AG04450 (cell line): ENCODE results near the gene LIN52. TPM values are rescaled to one million over a fixed set of nuclear protein-coding genes. Genes with fewer than 3 reads are reported as not detected.

Experiments used
- CTCF ChIA-PET: fragments of 300-600, 350-600 bp; formaldehyde crosslinking; extraction: SDS; loops from one replicate; lab custom pipeline; 2022; ENCODE audit warnings: antibody characterized with exemption, inconsistent platforms; lab: Charles Lee
- POLR2A ChIA-PET: fragments of 350-600 bp; formaldehyde crosslinking; extraction: SDS; loops from one replicate; lab custom pipeline; 2021; ENCODE audit warnings: antibody characterized with exemption, inconsistent platforms; lab: Yijun Ruan, JAX
- DNase-seq: peaks from one replicate; pipeline ENCODE4 v3.0.0-alpha.2; 2011; ENCODE audit warnings: low read depth, low spot score
- H3K27ac ChIP-seq: one replicate; pipeline ENCODE4 v1.5.1; 2012; ENCODE audit warnings: low read depth, low read length, control low read depth
- H3K27me3 ChIP-seq: one replicate; pipeline ENCODE4 v1.6.0; 2012; ENCODE audit warnings: low read length; ENCODE audit not compliant: control insufficient read depth, insufficient read depth
- H3K4me3 ChIP-seq: 2 replicates; pipeline ENCODE4 v1.5.1; 2011; ENCODE audit warnings: mild to moderate bottlenecking, low read depth, low read length, control low read depth
- H3K9me3 ChIP-seq: 2 replicates; pipeline ENCODE4 v1.5.1; 2012; ENCODE audit warnings: low read length; ENCODE audit not compliant: control insufficient read depth, insufficient read depth
- CTCF ChIP-seq: IDR thresholded peaks from 2 replicates; pipeline ENCODE4 v1.5.1; 2011; ENCODE audit warnings: low read depth, low read length, control low read depth, inconsistent platforms
- polyA plus RNA-seq: library from polyadenylated mRNA; depleted of rRNA; stranded (reverse); fragments of >200 nt; gene quantifications from 2 replicates; pipeline ENCODE4 v1.2.3, GENCODE V29; 2011

Gene LIN52
- polyA plus RNA-seq, 1 experiment: 10.6 TPM

GRCh38 chr14:74207943-74208342, 123.2 kb downstream of the LIN52 start:
- peak; percentile 13; the same call in 1 of the 2 replicates for TF ChIP-seq CTCF
- no peak for DNase-seq
- CTCF ChIA-PET: no interaction called here

DNA sequence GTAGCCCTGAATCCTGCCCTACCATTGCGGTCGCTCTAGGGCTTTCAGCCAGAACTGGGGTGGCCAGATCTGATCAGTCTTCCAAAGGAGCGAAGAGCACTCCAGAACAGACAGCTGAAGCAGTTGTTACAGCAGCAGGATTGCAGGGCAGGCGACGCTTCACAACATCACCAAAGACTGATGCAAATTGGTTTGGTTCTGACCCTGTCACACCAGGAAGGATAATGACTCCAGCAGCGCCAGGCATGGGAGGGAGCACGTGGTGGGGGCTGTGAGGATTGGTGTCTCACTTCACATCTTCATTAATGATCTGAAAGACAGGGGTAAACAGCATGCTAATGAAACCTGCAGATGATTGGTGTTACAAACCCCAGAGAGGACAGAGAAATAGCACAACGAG, 123.9 kb downstream of the LIN52 start:
- Histone ChIP-seq H3K9me3 (no peaks in the 10 kb centered on the region), H3K27me3 (peaks cover 13% of the 10 kb centered on the region), H3K27ac (no peak overlapping the region), H3K4me3 (no peak overlapping the region)
- ChIA-PET POLR2A (no interaction called here), CTCF (interaction anchor here (0.8 to 0.9 kb wide), 2 partner anchors 9 to 82 kb away, joined by 3 to 9 read pairs; no protein-coding TSS in a partner anchor)
- DNase-seq: no peak
- TF ChIP-seq CTCF: no peak

More at GRCh38 chr14:74207943-74208342, 123.2 kb downstream of the LIN52 start:
- Histone ChIP-seq H3K9me3 (no peaks in the 10 kb centered on the region), H3K4me3 (no peak overlapping the region), H3K27me3 (peaks cover 8% of the 10 kb centered on the region), H3K27ac (no peak overlapping the region)
- POLR2A ChIA-PET: no interaction called here

GRCh38 chr14:74211945-74212580, 127.3 kb downstream of the LIN52 start:
- ChIA-PET POLR2A (no interaction called here), CTCF (no interaction called here)
- no peak for TF ChIP-seq CTCF
- DNase-seq: no peak
- Histone ChIP-seq H3K27ac (no peak overlapping the region), H3K9me3 (no peaks in the 10 kb centered on the region), H3K27me3 (peaks cover 24% of the 10 kb centered on the region), H3K4me3 (no peak overlapping the region)

DNA sequence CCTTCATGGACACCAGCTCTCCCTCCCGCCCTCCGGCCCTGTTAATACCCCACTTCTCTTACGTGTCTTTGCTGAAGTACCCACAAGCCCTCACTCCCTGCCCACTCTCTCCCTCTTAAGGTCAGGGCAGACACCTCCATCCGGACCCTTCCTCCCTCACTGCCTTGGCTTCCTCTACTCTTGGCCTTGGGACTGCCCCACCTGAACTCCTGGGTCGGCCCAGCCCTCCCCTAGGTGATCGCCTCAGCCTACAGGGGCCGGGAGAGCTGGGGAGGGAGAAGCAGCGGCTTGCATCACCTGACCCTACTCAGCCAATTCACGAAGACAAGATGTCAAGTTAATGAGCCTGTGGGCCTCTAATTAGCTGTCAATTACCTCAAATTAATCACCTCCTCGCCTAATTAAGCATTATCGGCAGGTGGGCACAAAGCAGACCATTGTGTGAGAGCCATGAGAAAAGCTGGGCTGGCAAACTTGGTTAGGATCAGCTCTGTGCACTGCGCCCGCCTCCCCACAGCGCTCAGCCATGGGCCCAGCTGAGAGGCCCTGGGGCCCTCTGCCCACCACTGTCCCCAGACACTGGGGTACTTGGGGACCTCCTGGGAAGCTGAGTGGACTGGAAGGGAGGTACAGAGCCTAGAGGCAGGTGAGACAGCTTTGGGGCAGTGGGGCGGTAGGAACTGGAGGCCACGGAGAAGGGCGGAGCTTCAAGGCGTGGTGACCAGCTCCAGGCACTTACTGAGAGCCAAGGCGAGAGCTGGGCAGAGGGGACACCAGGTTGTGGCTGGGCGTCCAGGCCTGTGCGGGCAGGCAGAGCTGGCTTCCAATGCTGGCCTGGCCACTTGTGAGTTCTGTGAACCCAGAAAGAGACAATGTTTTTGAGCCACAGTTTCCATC, 129.4 kb downstream of the LIN52 start:
- no peak for DNase-seq
- ChIA-PET CTCF (interaction anchor here (0.6 kb wide), 3 partner anchors 35 to 111 kb away, joined by 3 read pairs; no protein-coding TSS in a partner anchor), POLR2A (no interaction called here)
- Histone ChIP-seq H3K27me3 (peaks cover 31% of the 10 kb centered on the region), H3K4me3 (no peak overlapping the region), H3K9me3 (no peaks in the 10 kb centered on the region), H3K27ac (no peak overlapping the region)
- TF ChIP-seq CTCF: no peak
